Measurements from ENCODE around the gene IKBKG.

- TF ChIP-seq MYC (IDR thresholded peaks at IDR 0.05; ENCODE audit: low read depth, low read length) = no peak
- no peak for TF ChIP-seq CTCF (IDR thresholded peaks at IDR 0.05; ENCODE audit: extremely low read depth in 1 of 2, insufficient read depth in 1 of 2, low read depth in 1 of 2, low read length in 2 of 2)
- no peak for TF ChIP-seq JUN (IDR thresholded peaks at IDR 0.05; ENCODE audit: borderline replicate concordance, insufficient read depth, insufficient read length, low read depth)
- TF ChIP-seq EZH2 (IDR thresholded peaks at IDR 0.05; ENCODE audit: borderline replicate concordance, low read depth, low read length, severe bottlenecking) = no peak
Observed at GRCh38 chrX:154594491-154594890, 47.1 kb downstream of the IKBKG start.

Measured in endothelial cell of umbilical vein (primary cell).